Liver (tissue), 3 donors: ENCODE data around the gene RIPK1.

Experiments
- ATF3 ChIP-seq: IDR thresholded peaks from 2 replicates; pipeline ENCODE4 v1.6.1; 2016; ENCODE audit warnings: antibody characterized with exemption
- FOXA1 ChIP-seq: IDR thresholded peaks from 2 replicates; pipeline ENCODE4 v1.6.1; 2016; ENCODE audit warnings: antibody characterized with exemption
- GABPA ChIP-seq, 2 donors: IDR thresholded peaks in 1 of 2; conservative IDR thresholded peaks in 1 of 2; 2 replicates each; pipeline ENCODE4 v1.6.1; 2016; ENCODE audit warnings: antibody characterized with exemption in 2 of 2, mild to moderate bottlenecking in 1 of 2, moderate library complexity in 1 of 2
- JUND ChIP-seq, 2 donors: IDR thresholded peaks; 2 replicates each; pipeline ENCODE4 v1.6.1; 2016; ENCODE audit warnings: antibody characterized with exemption in 2 of 2
- RAD21 ChIP-seq, 2 donors: IDR thresholded peaks; 2 replicates each; pipeline ENCODE4 v1.6.1; 2016; ENCODE audit warnings: antibody characterized with exemption in 2 of 2, mild to moderate bottlenecking in 2 of 2
- REST ChIP-seq: IDR thresholded peaks from 2 replicates; pipeline ENCODE4 v1.6.1; 2016; ENCODE audit warnings: antibody characterized with exemption, mild to moderate bottlenecking
- RXRA ChIP-seq, 2 donors: IDR thresholded peaks; 2 replicates each; pipeline ENCODE4 v1.6.1; 2017 to 2018; ENCODE audit warnings: antibody characterized with exemption in 2 of 2, mild to moderate bottlenecking in 1 of 2
- SP1 ChIP-seq: IDR thresholded peaks from 2 replicates; pipeline ENCODE4 v1.6.1; 2018; ENCODE audit warnings: antibody characterized with exemption, mild to moderate bottlenecking
- TAF1 ChIP-seq: conservative IDR thresholded peaks from 2 replicates; pipeline ENCODE4 v1.6.1; 2016; ENCODE audit warnings: antibody characterized with exemption, mild to moderate bottlenecking
- YY1 ChIP-seq: IDR thresholded peaks from 2 replicates; pipeline ENCODE4 v1.6.1; 2016; ENCODE audit warnings: antibody characterized with exemption, mild to moderate bottlenecking
- ZBTB33 ChIP-seq: IDR thresholded peaks from 2 replicates; pipeline ENCODE4 v1.6.1; 2016; ENCODE audit warnings: antibody characterized with exemption
- TF ChIP-seq, protein P1 (sequence below): fragments of 150-350 bp; IDR thresholded peaks from 2 replicates; pipeline ENCODE4 v1.5.1; 2017; ENCODE audit warnings: improper control_type of control experiment, low read depth, low read length; ENCODE audit not compliant: missing input control
- TF ChIP-seq, protein P2 (sequence below): IDR thresholded peaks from 2 replicates; pipeline ENCODE4 v1.6.1; 2016; ENCODE audit warnings: antibody characterized with exemption
- donor health status: healthy.
- donor health status: healthy.

DNA sequence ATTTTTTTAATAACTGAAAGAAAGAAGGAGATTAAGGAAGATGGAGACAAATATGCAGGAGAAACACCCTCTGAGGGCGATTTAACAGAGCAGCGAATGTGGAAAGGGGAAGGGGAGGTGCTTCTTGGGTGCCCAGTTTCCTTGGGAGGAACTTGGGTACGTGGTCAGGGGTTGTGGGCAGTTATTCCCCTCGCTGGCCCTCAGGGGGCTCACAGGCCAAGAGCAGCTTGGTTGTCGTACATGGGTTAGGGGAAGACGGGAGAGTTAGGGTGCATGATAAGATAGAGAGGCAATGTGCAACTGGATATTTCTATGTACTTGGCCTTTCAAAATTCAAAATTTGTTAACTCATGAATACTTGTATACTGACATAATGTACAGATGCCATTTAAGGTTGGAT is 96.1 kb downstream of the RIPK1 start:
- TF ChIP-seq, protein P1, sequence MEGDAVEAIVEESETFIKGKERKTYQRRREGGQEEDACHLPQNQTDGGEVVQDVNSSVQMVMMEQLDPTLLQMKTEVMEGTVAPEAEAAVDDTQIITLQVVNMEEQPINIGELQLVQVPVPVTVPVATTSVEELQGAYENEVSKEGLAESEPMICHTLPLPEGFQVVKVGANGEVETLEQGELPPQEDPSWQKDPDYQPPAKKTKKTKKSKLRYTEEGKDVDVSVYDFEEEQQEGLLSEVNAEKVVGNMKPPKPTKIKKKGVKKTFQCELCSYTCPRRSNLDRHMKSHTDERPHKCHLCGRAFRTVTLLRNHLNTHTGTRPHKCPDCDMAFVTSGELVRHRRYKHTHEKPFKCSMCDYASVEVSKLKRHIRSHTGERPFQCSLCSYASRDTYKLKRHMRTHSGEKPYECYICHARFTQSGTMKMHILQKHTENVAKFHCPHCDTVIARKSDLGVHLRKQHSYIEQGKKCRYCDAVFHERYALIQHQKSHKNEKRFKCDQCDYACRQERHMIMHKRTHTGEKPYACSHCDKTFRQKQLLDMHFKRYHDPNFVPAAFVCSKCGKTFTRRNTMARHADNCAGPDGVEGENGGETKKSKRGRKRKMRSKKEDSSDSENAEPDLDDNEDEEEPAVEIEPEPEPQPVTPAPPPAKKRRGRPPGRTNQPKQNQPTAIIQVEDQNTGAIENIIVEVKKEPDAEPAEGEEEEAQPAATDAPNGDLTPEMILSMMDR = no peak
- TF ChIP-seq TAF1 (no peak), YY1 (no peak), GABPA (IDR thresholded peaks at IDR 0.05 in 1 of 2, conservative IDR thresholded peaks at IDR 0.05 in 1 of 2) (no peak), ZBTB33 (no peak), RAD21 (IDR thresholded peaks at IDR 0.05) (no peak), FOXA1 (no peak), RXRA (IDR thresholded peaks at IDR 0.05) (no peak), SP1 (no peak), JUND (IDR thresholded peaks at IDR 0.05) (no peak), ATF3 (no peak), REST (no peak)
- TF ChIP-seq, protein P2, sequence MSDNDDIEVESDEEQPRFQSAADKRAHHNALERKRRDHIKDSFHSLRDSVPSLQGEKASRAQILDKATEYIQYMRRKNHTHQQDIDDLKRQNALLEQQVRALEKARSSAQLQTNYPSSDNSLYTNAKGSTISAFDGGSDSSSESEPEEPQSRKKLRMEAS = no peak
